DMS79 (cell line): ENCODE measurements around the gene CERS6.

Experiments
- DNase-seq: peaks from one replicate; lab custom pipeline; 2025; lab: John Stamatoyannopoulos, UW

The CERS6 gene

DNA sequence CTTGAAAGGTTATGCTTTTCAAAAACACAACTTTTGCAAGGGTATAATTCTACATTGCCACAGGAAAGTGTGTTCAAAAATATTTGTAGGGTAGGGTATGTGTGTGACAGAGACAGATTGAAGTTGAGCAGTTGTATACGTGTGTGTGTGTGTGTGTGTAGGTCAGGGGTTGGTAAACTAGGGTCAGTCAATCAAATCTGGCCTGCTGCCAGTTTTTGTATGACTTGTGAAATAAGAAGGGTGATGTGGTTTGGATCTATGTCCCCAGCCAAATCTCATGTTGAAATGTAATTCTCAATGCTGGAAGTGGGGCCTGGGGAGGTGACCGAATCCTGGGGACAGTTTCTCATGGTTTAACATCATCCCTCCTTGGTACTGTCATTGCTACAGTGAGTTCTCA, 148.2 kb downstream of the CERS6 start:
- no peak for DNase-seq

DNA sequence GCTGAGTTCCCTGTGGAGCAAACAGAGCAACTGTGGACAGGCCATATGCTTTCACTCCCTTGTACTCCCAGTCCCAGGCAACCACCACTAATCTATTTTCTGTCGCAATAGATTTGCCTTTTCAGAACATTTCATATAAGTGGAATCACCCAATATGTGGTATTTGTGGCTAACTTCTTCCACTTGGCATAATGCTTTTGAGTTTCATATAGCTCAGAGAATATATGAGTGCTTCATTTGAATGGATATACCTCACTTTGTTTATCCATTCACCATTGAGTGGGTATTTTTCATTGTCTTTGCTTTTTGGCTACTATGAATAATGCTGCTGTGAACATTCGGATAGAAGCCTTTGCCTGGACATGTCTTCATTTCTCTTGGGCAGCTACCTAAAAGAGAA, 151.9 kb downstream of the CERS6 start:
- no peak for DNase-seq

DNA sequence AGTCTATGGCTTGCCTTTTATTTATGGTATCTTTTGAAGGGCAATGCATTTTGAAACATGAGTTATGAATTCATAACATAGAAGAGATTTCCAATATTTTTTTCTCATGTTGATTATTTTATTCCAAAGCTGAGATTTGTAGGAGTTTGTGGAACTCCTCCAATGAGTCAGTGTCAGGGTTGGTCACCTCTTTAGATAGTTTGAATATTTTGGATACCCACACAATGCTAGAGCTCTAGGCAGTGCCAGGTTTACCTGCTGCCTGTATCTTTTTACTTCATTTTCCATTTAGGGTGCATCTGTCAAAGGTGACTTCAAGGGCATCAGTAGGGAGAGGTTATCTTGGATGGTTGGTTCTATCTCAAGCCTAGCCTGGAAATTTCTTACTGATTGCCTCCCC, 152.7 kb downstream of the CERS6 start:
- no peak for DNase-seq

DNA sequence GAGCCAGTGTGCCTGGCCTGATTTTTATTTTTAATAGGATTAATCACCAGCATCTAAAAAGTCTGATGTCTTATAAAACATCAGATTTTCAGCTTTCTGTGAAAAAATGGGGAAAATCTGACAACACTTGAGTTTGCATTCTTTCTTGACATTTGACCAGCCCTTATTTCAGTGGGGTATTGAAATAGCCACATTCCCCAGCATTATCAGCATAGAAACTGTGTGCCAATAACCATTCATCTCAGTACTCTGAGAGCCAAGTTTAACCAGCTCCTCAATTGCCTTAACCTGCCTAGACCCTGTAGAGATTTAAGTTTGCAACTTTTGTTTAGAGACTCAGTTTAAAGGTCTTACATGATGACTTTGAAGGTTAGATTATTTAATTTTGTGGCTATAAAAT, 155.0 kb downstream of the CERS6 start:
- no peak for DNase-seq

DNA sequence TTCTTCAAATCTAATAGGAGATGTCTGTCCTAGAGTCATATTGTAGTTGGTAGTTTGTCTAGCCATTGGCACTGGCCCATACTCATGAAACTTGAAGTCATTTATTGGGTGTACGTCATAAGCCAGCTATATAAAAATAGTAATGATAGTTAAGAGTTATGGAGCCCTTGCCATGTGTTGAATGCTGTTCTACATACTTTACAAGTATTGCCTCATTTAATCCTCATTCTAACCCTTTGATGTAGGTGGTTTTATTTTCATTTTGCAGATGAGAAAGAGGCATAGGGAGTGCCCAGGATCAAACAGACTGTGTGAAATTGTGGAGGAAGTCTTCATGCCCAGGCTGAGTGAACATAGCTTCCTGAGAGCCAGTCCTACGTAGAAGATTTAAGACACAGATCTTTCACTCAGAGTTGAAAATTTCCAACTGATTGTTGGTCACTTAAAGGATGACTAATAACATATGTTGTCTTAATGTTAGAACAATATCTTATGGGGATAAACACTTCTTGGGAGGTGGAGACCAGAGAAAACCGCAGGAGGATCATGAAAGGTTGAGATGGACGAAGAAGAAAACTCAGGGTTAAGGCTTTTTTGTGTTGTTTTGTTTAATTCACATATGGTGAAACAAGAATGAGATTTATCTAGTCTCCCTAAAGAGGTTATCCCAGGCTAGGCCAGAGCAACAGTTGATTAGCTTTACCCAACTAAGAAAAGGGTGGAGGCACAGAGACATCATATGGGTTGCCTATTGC, 156.0 kb downstream of the CERS6 start:
- no peak for DNase-seq

DNA sequence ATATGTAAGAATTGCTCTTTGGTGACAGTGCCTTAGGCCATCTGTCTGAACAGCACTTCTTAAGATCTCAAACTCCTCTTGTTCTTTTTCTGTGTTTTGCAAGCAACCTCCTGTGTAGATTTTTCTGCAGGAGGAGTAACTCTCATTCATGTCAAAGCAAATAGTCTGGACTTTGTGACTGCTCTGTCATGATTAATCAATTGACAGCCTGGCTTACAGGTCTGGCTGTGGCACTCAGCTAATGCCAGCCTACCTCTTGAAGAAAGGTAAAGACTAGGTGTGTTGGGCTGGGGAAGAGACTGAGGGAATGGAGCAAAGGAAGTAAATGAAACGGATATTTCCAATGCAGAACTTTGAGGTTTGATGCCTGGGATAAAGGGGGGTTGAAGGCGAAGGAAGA, 156.6 kb downstream of the CERS6 start:
- no peak for DNase-seq

DNA sequence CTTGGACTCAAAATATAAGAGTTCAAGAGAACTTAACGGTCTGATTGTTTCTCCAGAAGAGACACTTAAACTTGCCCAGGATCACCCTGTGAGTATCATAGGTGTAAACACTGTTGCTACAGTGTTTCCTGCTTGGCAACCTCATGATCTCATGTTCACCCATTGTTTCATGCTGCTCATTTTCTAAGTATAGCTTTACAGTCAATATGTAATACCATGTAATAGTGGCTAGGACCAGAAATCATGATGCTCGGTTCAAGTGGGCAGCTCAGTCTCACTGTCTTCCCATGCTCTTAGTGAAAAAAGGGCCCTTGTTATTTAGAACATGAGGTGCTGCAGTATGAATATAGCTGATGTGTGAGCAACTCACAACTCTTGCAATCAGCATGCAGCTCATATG, 157.5 kb downstream of the CERS6 start:
- no peak for DNase-seq

DNA sequence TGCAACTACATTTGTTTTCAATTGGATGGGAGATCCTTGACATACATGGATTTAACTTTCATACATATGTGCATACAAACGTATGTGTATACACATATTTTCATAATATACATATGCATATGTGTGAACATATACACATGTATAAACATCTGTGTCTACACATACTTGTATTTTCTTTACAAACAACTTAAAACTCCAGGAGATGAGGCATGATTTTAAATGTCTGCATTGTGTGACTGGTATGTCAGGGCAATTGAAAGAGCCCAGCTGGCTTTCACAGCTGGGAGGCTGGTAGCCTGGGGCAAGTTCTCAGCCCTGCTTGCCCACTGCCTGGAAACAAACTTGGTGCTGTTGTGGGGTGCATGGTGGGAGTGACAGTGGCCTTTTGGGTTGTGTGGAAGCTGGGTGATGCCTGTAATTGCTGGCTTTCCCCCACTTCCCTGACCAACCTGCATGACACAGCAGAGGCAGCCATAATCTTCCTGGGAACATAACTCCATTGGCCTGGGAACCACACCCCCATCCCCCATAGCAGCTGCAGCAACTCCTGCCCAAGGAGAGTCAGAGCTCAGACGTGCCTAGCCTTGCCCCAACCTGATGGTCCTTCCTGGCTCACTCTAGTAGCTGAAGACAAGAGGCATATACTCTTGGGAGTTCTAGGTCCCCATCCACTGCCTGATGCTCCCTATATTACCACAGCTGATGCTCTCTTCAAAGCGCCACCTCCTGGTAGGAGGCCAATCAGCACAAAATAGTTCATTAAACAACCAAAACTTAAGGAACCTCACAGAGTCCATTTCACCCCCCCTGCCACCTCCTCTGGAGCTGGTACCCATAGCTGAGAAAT, 158.3 kb downstream of the CERS6 start:
- no peak for DNase-seq

DNA sequence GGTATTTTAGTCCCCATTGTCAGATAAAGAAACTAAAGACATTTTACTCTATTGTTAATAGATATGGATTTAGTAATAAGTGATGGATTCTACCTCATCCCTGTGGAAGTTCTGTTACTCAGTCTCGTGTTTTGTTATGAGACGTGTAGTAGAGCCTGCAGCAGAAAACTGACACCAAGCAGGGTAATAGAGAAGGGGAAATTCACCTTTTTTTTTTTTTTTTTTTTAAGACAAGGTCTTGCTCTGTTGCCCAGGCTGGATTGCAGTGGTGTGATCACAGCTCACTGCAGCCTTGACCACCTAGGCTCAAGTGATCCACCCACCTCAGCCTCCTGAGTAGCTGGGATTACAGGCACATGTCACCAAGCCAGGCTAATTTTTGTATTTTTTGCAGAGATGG, 164.5 kb downstream of the CERS6 start:
- DNase-seq: no peak

DNA sequence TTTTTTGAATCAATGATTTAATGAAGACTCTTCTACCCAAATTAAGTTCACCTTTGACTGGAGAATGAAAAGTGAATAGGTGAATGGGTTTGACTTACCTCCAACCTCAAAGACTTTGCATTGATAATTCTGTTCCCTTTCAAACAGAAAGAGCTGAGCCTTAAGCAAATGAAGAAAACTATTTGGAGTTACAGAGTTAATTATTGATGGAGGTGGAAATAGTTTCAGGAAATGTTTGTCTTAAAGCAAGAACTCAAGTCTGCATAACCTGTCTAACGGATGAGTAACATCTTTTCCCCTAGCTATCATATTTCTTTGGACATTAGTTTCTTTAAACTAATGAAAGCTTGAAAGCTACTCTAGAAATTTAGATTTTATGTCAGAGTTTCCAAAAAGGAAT, 166.5 kb downstream of the CERS6 start:
- no peak for DNase-seq

DNA sequence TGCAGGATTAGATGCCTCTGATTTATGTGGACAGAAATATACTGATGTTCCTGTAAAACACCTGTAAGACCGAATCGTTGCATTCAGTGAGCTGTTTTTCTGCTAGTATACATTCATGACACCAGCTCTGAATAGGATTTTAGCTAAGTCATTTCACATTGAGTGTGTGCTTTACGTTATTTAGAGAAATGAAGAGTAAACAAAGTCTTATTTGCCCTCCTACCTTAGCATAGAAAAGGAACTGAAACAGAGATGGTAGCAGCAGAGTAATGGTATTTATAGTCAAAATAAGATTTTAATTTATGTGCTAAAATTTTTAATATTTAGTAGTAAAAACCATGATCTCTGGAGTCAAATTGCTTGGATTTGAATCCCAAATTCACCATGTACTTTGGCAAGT, 168.0 kb downstream of the CERS6 start:
- DNase-seq: no peak

DNA sequence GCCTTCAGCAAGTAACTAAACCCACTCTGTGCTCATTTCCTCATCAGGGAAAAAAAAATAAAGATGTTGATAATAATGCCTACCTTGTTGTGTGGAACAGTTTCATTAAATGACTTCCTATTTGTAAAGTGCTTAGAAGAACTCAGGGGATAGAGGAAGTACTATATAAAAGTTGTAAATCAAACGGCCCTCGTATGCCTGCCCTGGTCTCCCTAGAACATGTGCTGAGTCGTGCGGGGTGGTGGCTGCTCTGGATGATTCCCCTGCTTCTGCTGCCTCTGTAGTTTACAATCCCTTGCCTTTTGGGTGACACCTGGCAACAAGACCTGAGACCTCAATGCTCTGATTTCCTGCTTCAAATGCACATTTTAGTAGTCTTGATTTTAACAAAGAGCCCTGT, 170.0 kb downstream of the CERS6 start:
- no peak for DNase-seq

DNA sequence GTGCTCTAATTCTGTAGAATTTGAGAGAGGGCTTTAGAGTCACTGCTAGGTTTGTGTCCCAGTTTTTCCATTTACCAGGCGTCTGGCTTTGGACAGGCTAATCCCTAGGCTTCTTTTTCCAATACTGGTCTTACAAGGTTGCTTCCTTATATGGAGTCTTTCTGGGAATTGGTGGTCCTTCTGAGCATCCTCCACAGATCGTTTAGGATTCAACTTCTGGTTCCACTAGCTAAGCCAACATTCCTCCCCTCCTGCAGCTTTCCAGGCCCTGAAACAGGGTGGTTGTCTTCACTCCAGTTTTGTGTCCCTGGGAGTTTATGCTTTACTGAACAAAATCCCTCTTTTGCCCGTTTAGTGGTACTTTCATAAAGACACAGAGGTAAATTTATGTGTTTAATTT, 170.6 kb downstream of the CERS6 start:
- DNase-seq: no peak

DNA sequence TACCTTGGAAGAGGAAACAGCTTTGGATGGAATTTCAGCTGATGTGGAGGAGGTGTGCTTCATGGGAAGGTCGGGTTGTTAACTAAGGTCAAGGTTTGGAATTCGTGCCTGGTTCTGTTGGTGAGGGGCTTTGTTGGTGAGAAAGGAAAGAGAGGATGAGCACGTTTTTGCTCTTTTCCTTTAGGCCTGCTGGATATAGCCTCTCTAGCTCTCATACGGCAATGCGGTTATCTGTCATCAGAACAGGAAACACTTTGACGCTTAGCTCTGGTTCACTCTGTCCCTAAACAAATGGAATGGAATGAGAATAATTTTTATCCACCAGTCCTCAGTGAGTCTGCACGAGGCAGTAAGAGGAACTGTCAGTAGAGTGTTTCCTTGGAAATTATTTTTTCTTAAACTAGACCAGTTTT, 176.6 kb downstream of the CERS6 start:
- DNase-seq: no peak

DNA sequence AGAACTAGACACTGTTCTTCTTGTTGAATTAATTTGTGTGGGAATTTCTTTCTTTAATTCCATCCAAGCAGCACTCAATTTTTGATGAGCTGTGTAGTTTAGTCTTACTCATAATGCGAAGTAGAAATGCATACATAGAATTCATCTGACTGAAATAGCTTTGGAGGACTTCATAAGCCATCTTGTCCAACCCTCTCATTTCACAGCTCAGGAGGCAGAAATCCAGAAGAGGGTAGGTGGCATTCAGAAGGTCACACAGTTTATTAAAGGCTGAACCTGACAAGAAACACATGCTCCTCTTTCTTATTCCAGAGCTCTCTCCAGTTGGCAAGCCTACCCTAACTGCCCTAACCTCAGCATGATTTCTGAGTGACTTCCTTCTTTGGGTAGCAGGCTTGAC, 177.1 kb downstream of the CERS6 start:
- no peak for DNase-seq

DNA sequence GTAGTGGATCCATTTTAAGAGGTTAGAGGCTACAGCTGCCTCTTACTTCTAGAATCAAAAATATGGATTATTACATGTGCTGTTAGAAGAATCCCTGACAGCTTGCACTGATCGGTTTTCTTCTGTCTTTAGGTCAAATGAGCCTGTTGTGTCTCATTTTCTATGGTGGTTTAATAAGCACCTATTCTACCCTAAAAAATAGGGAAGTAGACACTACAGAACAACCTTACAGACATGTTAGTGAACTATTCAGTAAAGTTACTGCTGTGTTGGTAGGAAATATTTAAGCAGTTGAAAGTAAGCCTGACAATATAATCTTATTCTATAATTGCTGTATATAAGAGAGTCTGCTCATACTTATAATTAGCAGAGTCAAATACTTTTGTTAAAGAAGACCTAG, 177.8 kb downstream of the CERS6 start:
- no peak for DNase-seq

DNA sequence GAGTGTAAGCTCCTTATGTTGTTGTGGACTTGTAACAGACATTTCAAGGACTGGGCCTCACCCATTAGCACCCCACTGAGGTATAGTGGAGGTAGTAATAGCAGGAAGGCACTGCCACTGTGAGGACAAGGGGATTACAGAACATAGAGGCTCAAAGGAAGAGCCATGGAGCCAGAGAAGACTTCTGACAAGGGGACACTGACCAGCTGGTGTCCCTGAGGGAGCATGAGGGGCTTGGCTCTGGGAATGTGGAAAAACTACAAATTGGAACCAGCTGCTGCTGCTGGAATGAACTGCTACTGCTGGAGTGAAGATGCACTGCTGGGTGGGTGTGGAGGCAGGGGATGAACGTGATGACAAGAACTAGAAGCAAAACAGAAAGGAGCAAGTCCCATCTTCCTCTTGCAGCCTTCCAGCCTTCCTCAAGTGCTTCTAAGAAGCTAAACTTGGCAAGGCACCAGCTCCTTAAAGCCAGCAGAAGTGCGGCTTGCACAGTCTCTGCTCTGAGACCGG, 179.0 kb downstream of the CERS6 start:
- peak; percentile 83 for DNase-seq

DNA sequence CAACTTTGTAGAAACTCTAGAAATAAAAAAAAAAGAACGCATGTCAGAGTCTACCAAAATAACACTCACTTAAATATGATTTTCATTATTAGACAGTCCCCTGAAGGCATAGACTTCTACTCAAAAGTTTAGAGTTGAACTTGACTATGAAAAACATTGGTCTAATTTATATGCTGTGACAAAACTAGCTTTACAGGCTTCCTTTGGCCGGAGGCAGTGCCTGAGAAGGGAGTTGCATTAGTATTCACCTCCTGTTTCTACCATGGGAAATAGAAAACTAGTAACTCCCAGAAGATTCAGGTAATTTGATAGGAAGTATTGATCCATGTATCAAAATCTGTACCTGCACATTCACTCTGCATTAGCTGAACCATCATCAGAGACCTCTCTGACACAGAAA, 182.9 kb downstream of the CERS6 start:
- no peak for DNase-seq

DNA sequence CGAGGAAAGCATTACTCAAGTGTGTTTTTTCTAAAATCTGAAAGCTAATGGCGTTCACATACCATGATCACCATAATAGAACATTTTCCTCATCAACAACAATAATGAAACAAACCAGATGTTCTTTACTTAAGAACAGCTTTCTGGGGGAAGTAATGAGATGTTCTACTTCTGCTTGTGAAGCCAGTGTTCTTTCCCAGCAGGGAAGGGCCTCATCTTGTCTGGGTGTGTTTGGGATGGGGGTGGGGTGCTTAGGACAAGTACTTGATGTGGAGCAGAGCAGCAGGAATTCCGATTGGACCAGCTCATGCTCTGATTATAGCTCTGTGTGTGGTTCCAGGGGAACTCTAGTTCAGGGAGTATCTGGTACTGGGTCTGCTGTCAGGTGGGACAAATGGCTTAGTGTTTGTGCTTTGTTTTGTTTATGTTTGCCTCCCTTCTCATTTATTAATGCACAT, 183.4 kb downstream of the CERS6 start:
- DNase-seq: no peak

DNA sequence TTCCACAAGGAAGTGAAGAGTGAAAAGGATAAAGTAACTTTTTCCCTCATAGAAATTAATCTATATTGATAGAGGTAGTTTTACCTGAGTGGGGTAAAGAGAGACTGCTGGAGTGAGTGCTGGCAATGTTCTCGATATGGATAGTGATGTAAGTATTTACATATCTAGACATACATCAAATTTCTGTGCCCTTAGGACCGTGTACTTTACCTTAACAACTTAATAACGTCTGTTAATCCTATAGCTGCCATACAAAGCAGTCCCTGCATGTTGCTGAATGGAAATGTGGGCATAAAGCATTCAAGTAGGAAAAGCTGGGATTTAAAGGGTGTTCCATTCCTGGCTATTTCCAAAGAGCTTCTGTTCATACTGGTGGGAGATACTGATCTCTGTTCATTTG, 184.0 kb downstream of the CERS6 start:
- no peak for DNase-seq

DNA sequence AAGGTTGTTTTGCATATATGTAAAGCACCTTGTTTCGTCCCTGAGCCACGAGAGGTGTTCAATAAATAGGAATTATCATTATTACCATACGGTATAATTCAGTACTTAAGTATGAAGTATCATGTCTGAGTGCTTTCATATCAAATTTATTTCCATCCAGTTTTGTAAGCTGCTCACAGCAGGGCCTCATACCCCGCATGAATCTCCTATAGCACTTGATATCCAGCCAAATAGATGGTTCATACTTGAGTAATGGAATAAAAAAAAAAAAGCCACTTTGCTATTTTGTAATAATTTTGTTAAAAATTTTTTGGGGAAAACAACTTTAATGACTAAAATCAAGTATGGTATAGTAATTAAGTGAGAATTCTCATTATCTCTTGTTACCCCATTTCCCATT, 185.6 kb downstream of the CERS6 start:
- no peak for DNase-seq

DNA sequence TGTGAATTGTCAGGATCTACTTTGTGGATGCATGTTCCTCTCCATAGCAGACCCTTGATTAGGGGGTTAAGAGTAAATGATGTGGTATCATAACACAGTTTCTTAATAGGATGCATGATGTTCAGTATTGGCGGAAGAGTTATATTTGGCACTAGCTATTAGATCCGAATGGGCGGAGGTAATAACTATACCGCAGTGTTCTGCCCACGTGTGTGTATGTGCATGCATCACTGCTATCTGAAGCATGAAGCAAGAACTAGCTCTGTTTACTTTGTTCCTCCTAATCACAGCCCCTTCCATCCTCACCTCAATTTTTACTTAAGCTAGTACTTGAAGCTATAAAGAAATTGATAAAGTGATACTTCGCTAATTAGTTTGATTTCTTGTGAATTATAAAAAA, 186.8 kb downstream of the CERS6 start:
- DNase-seq: peak; percentile 81

DNA sequence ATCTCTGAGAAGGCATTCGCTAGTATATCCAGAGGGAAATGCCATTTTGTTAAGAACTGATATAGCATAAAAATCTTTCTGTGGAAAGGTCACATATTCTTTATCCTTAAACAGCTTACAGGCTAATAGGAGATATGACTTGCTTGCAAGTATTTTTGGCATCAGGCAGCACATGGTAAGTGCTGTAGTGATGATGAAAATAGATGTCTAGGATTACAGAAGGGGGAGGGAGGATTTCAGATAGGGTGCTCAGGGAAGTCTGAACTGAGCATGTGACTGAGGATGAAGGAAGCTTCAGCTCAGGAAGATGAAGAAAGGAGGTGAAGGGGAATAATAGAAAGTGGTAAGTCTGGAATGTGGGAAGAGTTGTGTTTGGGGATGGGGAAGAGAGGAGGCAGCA, 187.9 kb downstream of the CERS6 start:
- no peak for DNase-seq
